GM18517 (cell line): ENCODE measurements around the gene FHAD1.
"Not testable (repeated sequence)": the region's sequence is repeated elsewhere in the genome, so short reads cannot be mapped to it uniquely, and the experiment has no call there.

ENCODE experiments used
- ATAC-seq: cut with Tn5 transposase; IDR thresholded peaks from one replicate; pipeline ENCODE4 v1.9.1; 2021; ENCODE audit warnings: mild to moderate bottlenecking, moderate library complexity; ENCODE audit not compliant: unreplicated experiment

The FHAD1 gene

GRCh38 chr1:15275921-15276683 is 29.1 kb downstream of the FHAD1 start:
- no peak for ATAC-seq

GRCh38 chr1:15276691-15277446 is 29.8 kb downstream of the FHAD1 start:
- no peak for ATAC-seq

GRCh38 chr1:15277447-15277838 is 30.4 kb downstream of the FHAD1 start:
- no peak for ATAC-seq

- ATAC-seq: no peak
Measured at GRCh38 chr1:15277933-15278332, 30.9 kb downstream of the FHAD1 start.

DNA sequence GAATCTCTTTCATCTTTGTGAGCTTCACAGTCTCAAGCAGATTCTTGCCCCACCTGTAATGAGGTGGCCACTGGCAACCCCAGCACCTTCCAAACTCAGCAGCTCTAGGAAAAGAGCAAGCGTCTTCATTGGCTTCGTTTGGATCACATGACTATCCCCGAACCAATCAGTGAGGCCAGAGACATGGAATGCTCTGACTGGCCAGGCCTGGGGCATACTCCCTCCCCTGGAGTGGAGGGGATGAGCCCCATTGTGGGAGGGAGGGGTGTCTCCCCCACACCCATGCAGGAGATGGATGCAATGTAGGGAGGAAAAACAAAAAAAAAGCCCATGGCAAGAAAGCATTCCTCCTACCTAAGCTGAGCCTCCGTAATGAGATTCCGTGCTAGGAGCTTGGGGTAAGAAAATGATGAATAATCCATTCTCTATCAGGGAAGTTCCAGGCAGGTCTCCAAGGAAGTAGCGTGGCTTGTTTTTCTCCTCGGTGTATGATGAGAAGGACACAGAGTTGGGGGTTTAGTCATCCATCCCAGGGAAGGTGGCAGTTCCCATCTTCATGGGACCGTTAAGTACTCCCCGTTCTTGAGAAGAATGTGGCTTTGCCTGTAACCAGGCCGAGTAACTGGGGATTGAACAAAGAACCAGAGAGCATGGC is 32.7 kb downstream of the FHAD1 start:
- no peak for ATAC-seq

- no peak for ATAC-seq
Measured at GRCh38 chr1:15280416-15280815, 33.4 kb downstream of the FHAD1 start.

- ATAC-seq: no peak
Measured at GRCh38 chr1:15282038-15282437, 35.0 kb downstream of the FHAD1 start.

- ATAC-seq: no peak
Measured at GRCh38 chr1:15282810-15283474, 35.9 kb downstream of the FHAD1 start.

DNA sequence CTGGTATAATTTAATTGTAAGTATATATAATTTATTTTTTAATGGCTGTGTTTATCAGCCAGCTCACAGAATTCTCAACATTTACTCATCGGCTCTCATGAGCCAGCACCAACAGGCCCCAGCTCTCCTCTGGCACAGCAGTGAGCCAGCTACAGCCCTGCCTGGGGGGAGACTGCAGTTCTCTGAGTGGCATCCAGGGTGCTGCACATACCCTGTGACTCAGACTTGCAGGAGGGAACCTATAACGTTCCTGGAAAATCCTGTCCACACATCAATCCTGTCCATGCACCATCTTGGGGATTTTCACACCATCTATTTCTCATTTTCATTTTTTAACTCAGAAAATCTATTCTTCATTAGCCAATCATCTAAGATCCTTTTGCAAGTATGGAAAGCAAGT is 36.5 kb downstream of the FHAD1 start:
- ATAC-seq: no peak

GRCh38 chr1:15286452-15286851 is 39.4 kb downstream of the FHAD1 start:
- no peak for ATAC-seq

DNA sequence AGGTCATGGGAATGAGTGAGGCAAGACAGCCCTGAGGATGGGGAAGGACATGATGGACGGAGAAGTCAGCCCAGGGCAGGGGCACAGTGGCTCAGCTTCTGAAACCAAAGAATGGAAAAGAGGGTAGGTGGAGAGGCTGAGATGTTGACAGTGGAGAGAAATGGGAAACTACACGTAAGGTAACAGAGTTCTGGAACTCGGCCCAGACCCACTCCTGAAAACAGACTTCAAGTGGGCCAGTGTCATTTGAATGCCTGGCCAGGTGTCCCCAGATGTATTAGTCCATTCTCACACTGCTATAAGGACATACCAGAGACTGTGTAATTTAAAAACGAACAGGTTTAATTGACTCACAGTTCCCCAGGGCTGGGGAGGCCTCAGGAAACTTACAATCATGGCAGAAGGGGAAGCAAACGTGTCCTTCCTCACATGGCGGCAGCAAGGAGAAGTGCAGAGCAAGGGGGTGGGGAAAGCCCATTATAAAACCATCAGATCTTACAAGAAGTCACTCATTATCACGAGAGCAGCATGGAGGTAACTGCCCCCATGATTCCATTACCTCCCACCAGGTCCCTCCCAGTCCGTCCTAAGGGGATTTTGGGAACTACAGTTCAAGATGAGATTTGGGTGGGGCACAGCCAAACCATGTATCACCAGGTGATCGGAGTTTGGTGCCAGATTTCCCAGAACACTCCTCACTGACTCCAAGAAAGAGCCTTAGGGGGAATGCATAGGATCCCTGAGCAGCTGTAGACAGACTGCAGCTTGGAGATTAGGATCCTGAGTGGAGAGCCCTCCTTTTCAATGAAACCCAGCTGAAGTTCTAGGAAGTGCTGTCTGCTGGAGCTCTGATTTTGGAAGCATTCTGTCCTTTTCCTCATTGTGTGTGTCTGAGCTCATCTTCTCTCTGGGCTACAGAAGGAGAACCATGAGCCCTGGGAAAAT is 40.3 kb downstream of the FHAD1 start:
- no peak for ATAC-seq

- ATAC-seq: no peak
Measured at GRCh38 chr1:15288173-15288926, 41.3 kb downstream of the FHAD1 start.

GRCh38 chr1:15289251-15289651 is 42.2 kb downstream of the FHAD1 start:
- no peak for ATAC-seq

GRCh38 chr1:15290382-15290781 is 43.4 kb downstream of the FHAD1 start:
- no peak for ATAC-seq

GRCh38 chr1:15295696-15296095 is 48.7 kb downstream of the FHAD1 start:
- no peak for ATAC-seq

DNA sequence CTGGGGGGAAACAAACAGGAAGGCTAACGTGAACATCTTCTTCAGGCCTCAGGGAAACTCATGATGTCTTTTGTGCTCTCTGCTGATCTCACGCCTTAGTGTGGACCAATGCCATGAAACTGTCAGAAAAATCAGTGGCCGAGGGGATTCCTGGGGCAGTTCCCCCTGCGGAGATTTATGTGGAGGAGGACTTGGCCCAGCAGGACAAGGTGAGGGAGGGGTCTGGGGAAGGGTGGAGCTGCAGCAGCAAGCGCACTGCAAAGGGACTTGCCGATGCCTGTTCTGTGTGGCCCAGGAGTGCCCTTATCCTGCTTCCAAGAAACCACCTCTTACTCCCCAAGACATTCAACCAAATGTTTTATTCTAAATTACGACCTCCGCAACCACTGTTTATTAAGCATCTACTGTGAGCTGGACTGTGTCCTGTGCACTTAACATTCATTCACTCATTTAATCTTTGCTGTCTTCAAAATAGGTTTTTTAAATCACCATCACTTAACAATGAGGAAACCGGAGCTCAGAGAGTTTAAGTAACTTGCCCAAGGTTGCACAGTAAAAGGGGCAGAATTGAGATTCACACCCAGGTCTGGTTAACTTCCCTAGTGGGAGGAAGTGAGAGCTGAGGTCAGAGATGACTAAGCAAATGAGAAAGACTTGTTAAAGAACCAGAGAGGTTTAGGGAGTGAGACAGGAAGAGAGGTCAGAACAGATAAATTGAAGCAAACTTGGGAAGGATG is 49.7 kb downstream of the FHAD1 start:
- ATAC-seq: no peak

DNA sequence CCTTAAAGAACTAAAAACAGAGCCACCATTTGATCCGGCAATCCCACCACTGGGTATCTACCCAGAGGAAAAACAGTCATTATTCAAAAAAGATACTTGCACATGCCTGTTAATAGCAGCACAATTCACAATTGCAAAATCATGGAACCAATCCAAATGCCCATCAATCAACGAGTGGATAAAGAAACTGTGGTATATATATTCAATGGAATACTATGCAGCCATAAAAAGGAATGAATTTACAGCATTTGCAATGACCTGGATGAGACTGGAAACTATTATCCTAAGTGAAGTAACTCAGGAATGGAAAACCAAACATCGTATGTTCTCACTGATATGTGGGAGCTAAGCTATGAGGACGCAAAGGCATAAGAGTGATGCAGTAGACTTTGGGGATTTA is 51.0 kb downstream of the FHAD1 start:
- ATAC-seq: not testable (repeated sequence)

GRCh38 chr1:15299179-15299578 is 52.2 kb downstream of the FHAD1 start:
- ATAC-seq: no peak

DNA sequence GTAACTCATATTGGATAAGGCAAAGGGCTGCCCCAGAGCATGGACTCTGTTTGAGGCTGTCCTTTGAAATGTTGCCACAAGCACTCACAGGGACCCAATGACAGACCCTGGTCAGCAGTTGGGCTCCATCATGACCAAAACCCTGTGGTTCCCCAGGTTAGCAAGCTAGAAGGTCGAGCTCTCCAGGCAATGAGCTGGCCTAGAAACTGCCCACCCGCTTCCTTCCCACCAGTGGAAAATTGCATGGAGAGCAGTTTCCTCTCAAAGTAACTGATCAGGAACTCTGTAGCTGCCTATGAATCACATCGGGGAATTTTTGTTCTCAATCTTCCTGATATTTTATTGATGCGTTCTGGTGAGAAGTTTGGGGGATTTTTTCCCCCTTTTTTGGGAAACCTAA is 52.8 kb downstream of the FHAD1 start:
- no peak for ATAC-seq
